ENCODE results near the gene FCGR3A. TPM values are rescaled to one million over a fixed set of nuclear protein-coding genes. Genes with fewer than 3 reads are reported as not detected.
"Not testable (repeated sequence)": the region's sequence is repeated elsewhere in the genome, so short reads cannot be mapped to it uniquely, and the experiment has no call there.

FCGR3A gene
- total RNA-seq, 1 donor from 2014 or later: 1.6 TPM

DNA sequence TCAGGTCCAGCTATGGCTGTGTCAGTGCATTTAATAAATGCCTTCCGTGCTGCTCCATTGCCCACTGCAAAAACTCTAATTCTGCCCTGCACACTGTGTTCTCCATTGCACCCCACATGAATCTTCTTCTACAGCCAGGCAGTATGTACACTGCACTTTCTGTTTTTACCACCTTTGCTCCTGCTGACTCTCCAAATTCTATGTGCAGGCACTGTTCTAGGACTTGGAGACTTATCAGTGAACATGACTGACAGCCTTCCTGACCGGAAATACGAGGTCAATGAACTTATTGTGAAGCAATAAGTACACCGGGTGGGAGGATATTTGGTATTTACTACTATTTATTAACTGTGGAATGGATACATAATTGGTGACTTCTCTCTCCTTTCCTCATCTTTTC lies 33.3 kb upstream of the FCGR3A start:
- not testable (repeated sequence) for H3K9me3 ChIP-seq (ENCODE audit: control insufficient read depth in 3 of 3, low read length in 3 of 3); H3K9ac ChIP-seq (ENCODE audit: low read depth in 1 of 3, low read length in 3 of 3); H3K27me3 ChIP-seq (ENCODE audit: control insufficient read depth in 3 of 3, insufficient read depth in 3 of 3, low read length in 3 of 3)

DNA sequence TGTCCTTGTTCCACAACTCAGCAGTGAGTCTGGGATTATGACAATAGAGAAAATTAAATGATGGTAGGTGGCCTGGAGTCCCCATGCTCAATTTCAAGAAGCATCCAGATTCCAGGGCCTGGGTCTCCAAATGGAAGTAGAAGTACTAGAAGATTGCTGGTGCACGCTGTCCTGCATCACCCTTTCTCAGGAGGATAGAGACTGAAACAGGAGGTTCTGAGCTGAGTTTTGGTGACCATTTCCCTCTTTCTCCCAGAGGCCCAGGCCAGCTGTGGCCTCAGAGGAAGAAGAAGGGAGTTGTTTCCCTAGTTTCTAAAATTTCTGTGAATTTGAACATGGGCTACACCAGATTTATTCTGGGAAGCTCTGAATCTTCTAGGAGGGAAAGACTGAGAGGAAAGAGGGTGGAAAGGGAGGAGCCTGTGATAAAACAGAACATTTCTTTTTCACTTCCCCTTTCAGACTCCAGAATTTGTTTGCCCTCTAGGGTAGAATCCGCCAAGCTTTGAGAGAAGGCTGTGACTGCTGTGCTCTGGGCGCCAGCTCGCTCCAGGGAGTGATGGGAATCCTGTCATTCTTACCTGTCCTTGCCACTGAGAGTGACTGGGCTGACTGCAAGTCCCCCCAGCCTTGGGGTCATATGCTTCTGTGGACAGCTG lies 31.4 kb upstream of the FCGR3A start:
- H3K36me3 ChIP-seq (ENCODE audit: control insufficient read depth in 3 of 3, insufficient read depth in 3 of 3, low read length in 3 of 3); H3K4me3 ChIP-seq (ENCODE audit: low read length in 3 of 3); H3K9me3 ChIP-seq (ENCODE audit: control insufficient read depth in 3 of 3, low read length in 3 of 3); H3K27me3 ChIP-seq (ENCODE audit: control insufficient read depth in 3 of 3, insufficient read depth in 3 of 3, low read length in 3 of 3); H3K9ac ChIP-seq (ENCODE audit: low read depth in 1 of 3, low read length in 3 of 3); H3K4me1 ChIP-seq (ENCODE audit: control insufficient read depth in 3 of 3, insufficient read depth in 3 of 3, low read length in 3 of 3); H3K27ac ChIP-seq (ENCODE audit: low read depth, low read length): not testable (repeated sequence)

More for the DNA sequence above, 33.3 kb upstream of the FCGR3A start:
- H3K4me3 ChIP-seq (ENCODE audit: low read length in 3 of 3); H3K27ac ChIP-seq (ENCODE audit: low read depth, low read length); H3K4me1 ChIP-seq (ENCODE audit: control insufficient read depth in 3 of 3, insufficient read depth in 3 of 3, low read length in 3 of 3); H3K36me3 ChIP-seq (ENCODE audit: control insufficient read depth in 3 of 3, insufficient read depth in 3 of 3, low read length in 3 of 3): not testable (repeated sequence)

DNA sequence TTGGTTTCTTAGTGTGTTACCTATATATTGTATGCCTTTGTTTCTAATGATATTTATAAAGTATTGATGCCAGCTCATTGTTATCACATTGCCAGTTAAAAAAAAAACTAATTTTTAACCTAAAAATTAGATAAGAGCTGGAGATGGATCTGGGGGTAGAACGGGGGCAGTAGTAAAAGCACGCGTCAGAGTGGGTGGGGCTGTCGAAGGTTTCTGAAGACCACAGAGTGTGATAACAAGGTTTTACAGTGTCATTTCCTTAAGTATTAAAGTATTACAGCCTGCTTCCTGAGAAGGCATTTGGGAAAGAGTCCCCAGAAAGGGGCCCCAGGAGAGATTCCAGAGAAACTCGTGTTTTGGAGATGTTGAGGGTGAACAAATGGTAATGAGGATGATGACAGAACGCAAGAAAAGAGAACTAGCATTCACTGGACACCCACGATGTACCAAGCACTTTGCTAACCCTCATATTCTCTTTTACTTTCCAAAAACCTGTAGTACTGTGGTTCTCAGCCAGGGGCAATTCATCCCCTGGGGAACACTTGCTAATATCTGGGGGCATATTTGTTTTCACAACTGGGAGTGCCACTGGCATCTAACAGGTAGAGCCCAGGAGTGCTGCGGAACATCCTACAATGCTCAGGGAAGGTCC lies 30.4 kb upstream of the FCGR3A start:
- not testable (repeated sequence) for H3K9ac ChIP-seq (ENCODE audit: low read depth in 1 of 3, low read length in 3 of 3); H3K36me3 ChIP-seq (ENCODE audit: control insufficient read depth in 3 of 3, insufficient read depth in 3 of 3, low read length in 3 of 3); H3K27me3 ChIP-seq (ENCODE audit: control insufficient read depth in 3 of 3, insufficient read depth in 3 of 3, low read length in 3 of 3); H3K27ac ChIP-seq (ENCODE audit: low read depth, low read length); H3K4me1 ChIP-seq (ENCODE audit: control insufficient read depth in 3 of 3, insufficient read depth in 3 of 3, low read length in 3 of 3); H3K9me3 ChIP-seq (ENCODE audit: control insufficient read depth in 3 of 3, low read length in 3 of 3); H3K4me3 ChIP-seq (ENCODE audit: low read length in 3 of 3)

DNA sequence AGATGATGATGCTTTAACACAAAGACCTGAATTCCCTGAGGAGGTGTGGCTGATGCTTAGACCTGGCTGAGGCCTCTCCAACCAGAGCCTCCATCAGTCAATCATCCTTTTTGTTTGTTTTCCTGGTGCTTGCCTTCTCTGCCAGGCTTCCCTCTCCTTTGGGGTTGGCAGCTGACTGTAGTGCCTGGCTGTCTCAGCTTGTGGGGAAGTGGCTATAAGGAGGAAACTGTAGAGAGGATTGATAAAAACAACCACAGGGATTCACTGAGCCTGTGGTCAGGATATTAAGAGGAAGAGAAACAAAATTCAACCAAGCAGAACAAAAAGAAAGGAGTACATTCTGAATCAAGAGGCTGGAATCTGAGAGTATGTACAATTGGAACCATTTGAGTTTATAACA lies 27.1 kb upstream of the FCGR3A start:
- not testable (repeated sequence) for H3K4me3 ChIP-seq (ENCODE audit: low read length in 3 of 3); H3K36me3 ChIP-seq (ENCODE audit: control insufficient read depth in 3 of 3, insufficient read depth in 3 of 3, low read length in 3 of 3); H3K27me3 ChIP-seq (ENCODE audit: control insufficient read depth in 3 of 3, insufficient read depth in 3 of 3, low read length in 3 of 3)

DNA sequence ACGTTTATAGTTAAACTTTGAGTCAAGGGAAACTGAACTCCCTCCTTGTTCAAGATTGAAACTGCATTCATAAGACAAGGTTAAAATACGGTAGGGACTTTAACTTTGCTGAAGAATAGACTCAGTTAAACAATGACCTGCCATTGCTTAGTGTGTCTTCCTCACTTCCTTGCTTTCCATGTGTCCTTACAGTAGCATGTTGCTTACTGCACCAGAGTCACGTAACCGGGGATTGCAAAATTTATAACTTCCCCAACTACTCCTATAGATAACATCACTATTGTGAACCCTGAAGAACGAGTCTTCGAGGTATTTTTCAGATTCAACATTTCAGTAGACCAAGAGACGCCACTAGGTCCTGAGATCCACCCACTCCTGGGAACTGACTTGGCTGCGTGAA lies 22.1 kb upstream of the FCGR3A start:
- H3K9me3 ChIP-seq (ENCODE audit: control insufficient read depth in 3 of 3, low read length in 3 of 3); H3K4me1 ChIP-seq (ENCODE audit: control insufficient read depth in 3 of 3, insufficient read depth in 3 of 3, low read length in 3 of 3); H3K36me3 ChIP-seq (ENCODE audit: control insufficient read depth in 3 of 3, insufficient read depth in 3 of 3, low read length in 3 of 3); H3K27ac ChIP-seq (ENCODE audit: low read depth, low read length); H3K27me3 ChIP-seq (ENCODE audit: control insufficient read depth in 3 of 3, insufficient read depth in 3 of 3, low read length in 3 of 3); H3K9ac ChIP-seq (ENCODE audit: low read depth in 1 of 3, low read length in 3 of 3); H3K4me3 ChIP-seq (ENCODE audit: low read length in 3 of 3): not testable (repeated sequence)

More for the DNA sequence above, 27.1 kb upstream of the FCGR3A start:
- not testable (repeated sequence) for H3K27ac ChIP-seq (ENCODE audit: low read depth, low read length); H3K9ac ChIP-seq (ENCODE audit: low read depth in 1 of 3, low read length in 3 of 3); H3K9me3 ChIP-seq (ENCODE audit: control insufficient read depth in 3 of 3, low read length in 3 of 3); H3K4me1 ChIP-seq (ENCODE audit: control insufficient read depth in 3 of 3, insufficient read depth in 3 of 3, low read length in 3 of 3)

DNA sequence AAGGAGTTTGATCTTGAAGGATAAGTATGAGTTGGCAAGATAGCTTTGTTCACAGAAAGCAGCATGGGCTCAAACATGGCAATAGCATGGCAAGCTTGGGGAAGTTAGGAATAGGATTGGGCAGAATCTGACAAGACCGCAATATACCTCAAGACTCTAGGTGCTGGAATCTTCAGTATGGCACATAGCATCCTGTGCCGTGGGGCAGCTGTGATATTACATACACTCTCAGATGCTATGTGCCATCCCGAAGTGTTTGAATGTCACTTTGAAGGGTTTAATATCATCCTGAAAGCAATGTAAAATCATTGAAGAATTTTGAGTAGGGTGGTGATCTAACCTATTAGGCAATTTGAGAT lies 17.0 kb upstream of the FCGR3A start:
- H3K9ac ChIP-seq (ENCODE audit: low read depth in 1 of 3, low read length in 3 of 3); H3K4me1 ChIP-seq (ENCODE audit: control insufficient read depth in 3 of 3, insufficient read depth in 3 of 3, low read length in 3 of 3); H3K9me3 ChIP-seq (ENCODE audit: control insufficient read depth in 3 of 3, low read length in 3 of 3); H3K36me3 ChIP-seq (ENCODE audit: control insufficient read depth in 3 of 3, insufficient read depth in 3 of 3, low read length in 3 of 3); H3K27ac ChIP-seq (ENCODE audit: low read depth, low read length); H3K27me3 ChIP-seq (ENCODE audit: control insufficient read depth in 3 of 3, insufficient read depth in 3 of 3, low read length in 3 of 3); H3K4me3 ChIP-seq (ENCODE audit: low read length in 3 of 3): not testable (repeated sequence)

DNA sequence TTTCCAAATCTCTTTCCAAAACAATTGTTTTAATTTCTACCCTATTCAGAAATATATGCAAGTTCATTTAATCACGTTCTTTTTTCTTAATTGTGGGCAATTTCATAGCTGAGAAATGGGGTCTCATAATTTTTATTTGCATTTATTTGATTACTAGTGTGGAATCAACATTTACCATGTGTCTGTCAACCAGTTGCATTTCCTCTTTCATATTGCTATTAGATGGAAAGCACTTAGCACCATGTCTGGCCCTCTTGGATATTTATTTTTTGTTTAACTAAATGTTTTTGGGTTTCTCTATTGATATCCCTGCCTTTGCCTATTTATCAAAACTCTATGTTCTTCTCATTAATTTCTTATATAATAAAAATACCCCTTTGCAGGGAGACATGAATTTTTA lies 13.9 kb upstream of the FCGR3A start:
- H3K27me3 ChIP-seq (ENCODE audit: control insufficient read depth in 3 of 3, insufficient read depth in 3 of 3, low read length in 3 of 3): not testable (repeated sequence)

DNA sequence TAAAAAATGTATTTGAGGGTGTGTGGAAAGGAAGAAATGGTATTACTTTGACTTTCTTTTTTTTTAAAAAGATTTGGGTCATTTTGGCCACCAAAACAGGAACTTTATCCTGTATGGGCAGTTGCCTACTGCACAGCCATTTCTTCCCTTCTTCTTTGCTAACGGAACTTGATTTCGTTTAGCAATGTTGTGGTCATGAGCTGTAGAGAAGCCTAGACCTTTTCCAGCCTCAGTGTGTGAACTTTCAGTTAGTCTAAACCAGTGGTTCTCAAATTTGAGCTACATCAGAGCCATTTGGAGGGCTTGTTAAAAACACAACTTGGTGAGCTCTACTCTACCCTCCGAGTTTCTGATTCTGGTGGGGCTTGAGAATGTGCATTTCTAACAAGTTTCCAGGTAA lies 12.8 kb upstream of the FCGR3A start:
- H3K4me3 ChIP-seq (ENCODE audit: low read length in 3 of 3); H3K36me3 ChIP-seq (ENCODE audit: control insufficient read depth in 3 of 3, insufficient read depth in 3 of 3, low read length in 3 of 3); H3K9me3 ChIP-seq (ENCODE audit: control insufficient read depth in 3 of 3, low read length in 3 of 3); H3K4me1 ChIP-seq (ENCODE audit: control insufficient read depth in 3 of 3, insufficient read depth in 3 of 3, low read length in 3 of 3); H3K27me3 ChIP-seq (ENCODE audit: control insufficient read depth in 3 of 3, insufficient read depth in 3 of 3, low read length in 3 of 3); H3K9ac ChIP-seq (ENCODE audit: low read depth in 1 of 3, low read length in 3 of 3); H3K27ac ChIP-seq (ENCODE audit: low read depth, low read length): not testable (repeated sequence)

More for the DNA sequence above, 13.9 kb upstream of the FCGR3A start:
- H3K4me1 ChIP-seq (ENCODE audit: control insufficient read depth in 3 of 3, insufficient read depth in 3 of 3, low read length in 3 of 3); H3K9me3 ChIP-seq (ENCODE audit: control insufficient read depth in 3 of 3, low read length in 3 of 3); H3K4me3 ChIP-seq (ENCODE audit: low read length in 3 of 3); H3K36me3 ChIP-seq (ENCODE audit: control insufficient read depth in 3 of 3, insufficient read depth in 3 of 3, low read length in 3 of 3); H3K9ac ChIP-seq (ENCODE audit: low read depth in 1 of 3, low read length in 3 of 3); H3K27ac ChIP-seq (ENCODE audit: low read depth, low read length): not testable (repeated sequence)

DNA sequence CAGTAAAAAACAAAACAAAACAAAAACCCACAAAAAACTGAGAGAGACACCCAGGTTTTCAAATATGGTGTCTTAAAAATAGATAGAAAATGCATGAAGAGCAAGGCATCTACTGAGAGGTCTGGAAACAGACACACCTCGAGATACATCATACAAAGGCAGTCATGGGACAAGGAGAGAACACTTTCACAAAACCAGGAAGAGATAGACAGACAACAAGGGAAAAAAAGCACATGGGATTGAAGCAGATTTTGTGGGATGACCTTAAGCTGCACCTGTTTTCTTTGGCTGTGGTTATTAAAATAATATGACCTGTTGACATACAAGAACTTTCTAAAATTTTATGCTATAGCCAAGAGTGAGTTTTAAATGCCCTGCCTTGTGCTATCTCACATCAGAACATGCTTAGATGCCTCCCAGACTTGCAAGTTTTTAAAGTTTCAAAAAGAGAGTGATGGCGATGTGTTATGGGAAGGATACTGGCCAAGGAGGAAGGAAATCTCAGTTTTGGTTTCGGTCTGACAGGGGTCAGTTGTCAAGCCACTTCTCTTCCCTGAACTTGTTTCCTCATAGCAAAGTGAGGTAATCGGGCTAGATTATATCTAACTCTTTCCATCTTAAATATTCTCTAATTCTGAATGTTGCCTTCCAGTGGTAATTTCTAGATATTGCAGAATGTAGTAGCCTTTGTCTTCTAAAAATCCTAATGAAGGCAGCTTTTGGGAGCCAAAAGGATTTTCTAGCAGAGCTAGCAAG lies 11.5 kb upstream of the FCGR3A start:
- not testable (repeated sequence) for H3K27ac ChIP-seq (ENCODE audit: low read depth, low read length); H3K4me3 ChIP-seq (ENCODE audit: low read length in 3 of 3); H3K9ac ChIP-seq (ENCODE audit: low read depth in 1 of 3, low read length in 3 of 3); H3K9me3 ChIP-seq (ENCODE audit: control insufficient read depth in 3 of 3, low read length in 3 of 3); H3K36me3 ChIP-seq (ENCODE audit: control insufficient read depth in 3 of 3, insufficient read depth in 3 of 3, low read length in 3 of 3); H3K27me3 ChIP-seq (ENCODE audit: control insufficient read depth in 3 of 3, insufficient read depth in 3 of 3, low read length in 3 of 3); H3K4me1 ChIP-seq (ENCODE audit: control insufficient read depth in 3 of 3, insufficient read depth in 3 of 3, low read length in 3 of 3)
